H1 (cell line): ENCODE data around the gene TRAF3IP1. TPM values are rescaled to one million over a fixed set of nuclear protein-coding genes. Genes with fewer than 3 reads are reported as not detected.

Experiments used
- CTCF ChIA-PET: fragments of 300-600 bp; sonication (Branson Sonifier 250); formaldehyde crosslinking; loops from one replicate; lab custom pipeline; 2021; ENCODE audit not compliant: partially characterized antibody; lab: Charles Lee
- POLR2A ChIA-PET: fragments of 300-600 bp; sonication (Branson Sonifier 250); formaldehyde crosslinking; loops from one replicate; lab custom pipeline; 2021; ENCODE audit warnings: inconsistent platforms; ENCODE audit not compliant: partially characterized antibody; lab: Charles Lee
- DNase-seq, 2 experiments: peaks; one replicate each; pipeline versions ENCODE4 v3.0.0 to v3.0.0-alpha.2; 2010 to 2022; ENCODE audit warnings: low spot score in 2 of 2, low read depth in 1 of 2, mixed read lengths in 1 of 2
- FAIRE-seq: peaks from 2 replicates; lab custom pipeline; 2011; peaks lifted over from hg19 to GRCh38; lab: Jason Lieb, UNC
- H2AFZ ChIP-seq: 2 replicates; pipeline ENCODE4 v1.8.1; 2012; ENCODE audit warnings: low read length, inconsistent platforms
- H2AK5ac ChIP-seq: 2 replicates; pipeline ENCODE4 v1.6.1; 2013; ENCODE audit warnings: low read depth, low read length
- H2BK120ac ChIP-seq: replicated peaks from 2 replicates; pipeline ENCODE3; 2013; ENCODE audit warnings: low read depth, low read length, inconsistent platforms
- H2BK12ac ChIP-seq: 2 replicates; pipeline ENCODE4 v1.6.1; 2013; ENCODE audit warnings: low read depth, low read length
- H2BK15ac ChIP-seq: 2 replicates; pipeline ENCODE4 v1.6.1; 2013; ENCODE audit warnings: low read length
- H2BK20ac ChIP-seq: 2 replicates; pipeline ENCODE4 v1.6.1; 2013; ENCODE audit warnings: low read length
- H2BK5ac ChIP-seq: 2 replicates; pipeline ENCODE4 v1.6.1; 2013; ENCODE audit warnings: low read depth, low read length
- H3K14ac ChIP-seq: 2 replicates; pipeline ENCODE4 v1.6.1; 2013; ENCODE audit warnings: inconsistent platforms; ENCODE audit not compliant: insufficient read length
- H3K18ac ChIP-seq: 2 replicates; pipeline ENCODE4 v1.6.1; 2013; ENCODE audit warnings: low read length; ENCODE audit errors: extremely low read depth
- H3K23ac ChIP-seq: 2 replicates; pipeline ENCODE4 v1.6.1; 2013; ENCODE audit warnings: inconsistent platforms; ENCODE audit not compliant: insufficient read length
- H3K23me2 ChIP-seq: 2 replicates; pipeline ENCODE4 v1.6.1; 2013; ENCODE audit warnings: low read depth, low read length
- H3K27ac ChIP-seq: 2 replicates; pipeline ENCODE4 v1.6.1; 2011; ENCODE audit warnings: low read depth, low read length, inconsistent platforms
- H3K27me3 ChIP-seq, 4 experiments: replicated peaks in 1 of 4; 1 replicate in 1 of 4; 2 replicates in 3 of 4; pipeline versions ENCODE4 v1.6.1 to v1.8.1; 2011 to 2013; ENCODE audit warnings: low read length in 3 of 4, mild to moderate bottlenecking in 3 of 4, inconsistent platforms in 2 of 4, mixed read lengths in 2 of 4, moderate library complexity in 1 of 4; ENCODE audit not compliant: control insufficient read depth in 3 of 4, insufficient read depth in 3 of 4; ENCODE audit errors: extremely low read depth in 1 of 4
- H3K36me3 ChIP-seq, 4 experiments: 2 replicates each; pipeline versions ENCODE4 v1.6.1 to v1.8.1; 2011 to 2013; ENCODE audit warnings: mild to moderate bottlenecking in 4 of 4, low read length in 3 of 4, moderate library complexity in 2 of 4, control low read depth in 1 of 4, inconsistent platforms in 1 of 4; ENCODE audit not compliant: insufficient read depth in 4 of 4, control insufficient read depth in 2 of 4
- H3K4ac ChIP-seq: replicated peaks from 2 replicates; pipeline ENCODE3; 2013; ENCODE audit warnings: low read length, low read depth, mixed read lengths, inconsistent platforms; ENCODE audit not compliant: insufficient read length
- H3K4me1 ChIP-seq, 4 experiments: replicated peaks in 1 of 4; 1 replicate in 1 of 4; 2 replicates in 3 of 4; pipeline versions ENCODE4 v1.6.1 to v1.8.1; 2011 to 2013; ENCODE audit warnings: low read length in 3 of 4, inconsistent platforms in 2 of 4, mixed read lengths in 1 of 4; ENCODE audit not compliant: insufficient read depth in 4 of 4, control insufficient read depth in 3 of 4
- H3K4me2 ChIP-seq, 2 experiments: 2 replicates each; pipeline versions ENCODE4 v1.6.1 to v1.8.1; 2011 to 2013; ENCODE audit warnings: low read depth in 2 of 2, low read length in 2 of 2, control low read depth in 1 of 2, inconsistent platforms in 1 of 2, mild to moderate bottlenecking in 1 of 2; ENCODE audit not compliant: insufficient read depth in 1 of 2
- H3K4me3 ChIP-seq, 4 experiments: fragments of 200-600, 300-600 bp in 1 of 4; sonication (generic), shearing (Covaris generic), sonication (Bioruptor Twin) in 1 of 4; 2 replicates each; pipeline versions ENCODE4 v1.5.1 to v1.8.1; 2011 to 2016; ENCODE audit warnings: low read length in 4 of 4, low read depth in 3 of 4, control low read depth in 2 of 4, inconsistent platforms in 2 of 4, mild to moderate bottlenecking in 2 of 4, mixed read lengths in 1 of 4, moderate library complexity in 1 of 4; ENCODE audit not compliant: insufficient read depth in 2 of 4; ENCODE audit errors: extremely low read depth in 1 of 4
- H3K56ac ChIP-seq: replicated peaks from 2 replicates; pipeline ENCODE3; 2013; ENCODE audit warnings: low read depth, mild to moderate bottlenecking, mixed read lengths, low read length, inconsistent platforms; ENCODE audit not compliant: insufficient read length
- H3K79me1 ChIP-seq: 2 replicates; pipeline ENCODE4 v1.6.1; 2013; ENCODE audit warnings: low read depth, low read length, control low read depth
- H3K79me2 ChIP-seq, 2 experiments: 2 replicates each; pipeline versions ENCODE4 v1.6.1 to v1.8.1; 2012 to 2013; ENCODE audit warnings: low read length in 2 of 2, mild to moderate bottlenecking in 2 of 2, inconsistent platforms in 1 of 2; ENCODE audit not compliant: insufficient read depth in 2 of 2, control insufficient read depth in 1 of 2
- H3K9ac ChIP-seq, 4 experiments: replicated peaks in 1 of 4; 1 replicate in 1 of 4; 2 replicates in 3 of 4; pipeline versions ENCODE4 v1.6.1 to v1.8.1; 2011 to 2013; ENCODE audit warnings: low read depth in 3 of 4, low read length in 3 of 4, control low read depth in 2 of 4, mild to moderate bottlenecking in 2 of 4, moderate library complexity in 2 of 4, inconsistent platforms in 1 of 4; ENCODE audit errors: extremely low read depth in 1 of 4
- H3K9me3 ChIP-seq, 2 experiments: 2 replicates each; pipeline versions ENCODE4 v1.6.1 to v1.8.1; 2012 to 2013; ENCODE audit warnings: mild to moderate bottlenecking in 2 of 2, moderate library complexity in 2 of 2, control low read depth in 1 of 2, inconsistent platforms in 1 of 2, low read depth in 1 of 2, low read length in 1 of 2, mixed read lengths in 1 of 2; ENCODE audit not compliant: insufficient read depth in 2 of 2
- H4K20me1 ChIP-seq, 2 experiments: replicated peaks in 1 of 2; 2 replicates each; pipeline versions ENCODE3 to v1.8.1; 2011 to 2013; ENCODE audit warnings: inconsistent platforms in 2 of 2, low read length in 2 of 2, mild to moderate bottlenecking in 1 of 2; ENCODE audit not compliant: insufficient read depth in 2 of 2, control insufficient read depth in 1 of 2
- H4K5ac ChIP-seq: 2 replicates; pipeline ENCODE4 v1.6.1; 2013; ENCODE audit warnings: low read length, low read depth, mixed read lengths, inconsistent platforms; ENCODE audit not compliant: insufficient read length
- H4K8ac ChIP-seq: 2 replicates; pipeline ENCODE4 v1.8.0; 2013; ENCODE audit warnings: mild to moderate bottlenecking, moderate library complexity, low read length, inconsistent platforms; ENCODE audit not compliant: insufficient read depth; ENCODE audit errors: extremely low read depth
- H4K91ac ChIP-seq: replicated peaks from 2 replicates; pipeline ENCODE3; 2013; ENCODE audit warnings: low read length, mixed read lengths, inconsistent platforms; ENCODE audit not compliant: insufficient read length
- CEBPB ChIP-seq: IDR thresholded peaks from 2 replicates; pipeline ENCODE4 v1.6.1; 2012; ENCODE audit warnings: low read depth, low read length
- CHD2 ChIP-seq: IDR thresholded peaks from 2 replicates; pipeline ENCODE4 v1.6.1; 2012; ENCODE audit warnings: low read length, improper control_type of control experiment
- CTCF ChIP-seq, 3 experiments: IDR thresholded peaks; 1 replicate in 2 of 3; 2 replicates in 1 of 3; pipeline versions ENCODE4 v1.5.1 to v1.6.1; 2011; ENCODE audit warnings: low read length in 3 of 3, mild to moderate bottlenecking in 3 of 3, inconsistent platforms in 2 of 3, low read depth in 1 of 3, moderate library complexity in 1 of 3; ENCODE audit not compliant: insufficient read depth in 1 of 3; ENCODE audit errors: control extremely low read depth in 1 of 3
- EGR1 ChIP-seq: IDR thresholded peaks from 2 replicates; pipeline ENCODE4 v1.6.1; 2011; ENCODE audit warnings: low read depth, low read length, borderline replicate concordance
- EZH2 ChIP-seq: fragments of 200-600 bp; sonication (generic); IDR thresholded peaks from 2 replicates; pipeline ENCODE4 v1.7.1; 2012; ENCODE audit warnings: low read depth, mild to moderate bottlenecking, moderate library complexity, low read length, inconsistent platforms; ENCODE audit not compliant: severe bottlenecking
- GTF2F1 ChIP-seq: IDR thresholded peaks from 2 replicates; pipeline ENCODE4 v1.6.1; 2012; ENCODE audit warnings: low read depth, low read length, improper control_type of control experiment, borderline replicate concordance
- NANOG ChIP-seq: IDR thresholded peaks from 2 replicates; pipeline ENCODE4 v1.6.1; 2011; ENCODE audit warnings: low read length, low read depth, mild to moderate bottlenecking, inconsistent platforms; ENCODE audit not compliant: insufficient read depth, poor library complexity, severe bottlenecking
- POLR2A ChIP-seq, 2 experiments: IDR thresholded peaks; 1 replicate in 1 of 2; 2 replicates in 1 of 2; pipeline ENCODE4 v1.6.1; 2011; ENCODE audit warnings: low read depth in 2 of 2, low read length in 2 of 2, mild to moderate bottlenecking in 2 of 2; ENCODE audit errors: control extremely low read depth in 1 of 2
- RAD21 ChIP-seq, 2 experiments: IDR thresholded peaks in 1 of 2; conservative IDR thresholded peaks in 1 of 2; 2 replicates each; pipeline ENCODE4 v1.6.1; 2011; ENCODE audit warnings: low read depth in 2 of 2, low read length in 2 of 2, improper control_type of control experiment in 1 of 2, inconsistent platforms in 1 of 2, mild to moderate bottlenecking in 1 of 2, moderate library complexity in 1 of 2
- SP2 ChIP-seq: IDR thresholded peaks from 2 replicates; pipeline ENCODE4 v1.6.1; 2012; ENCODE audit warnings: mild to moderate bottlenecking, low read length, inconsistent platforms
- TAF1 ChIP-seq: IDR thresholded peaks from 2 replicates; pipeline ENCODE4 v1.6.1; 2011; ENCODE audit warnings: mild to moderate bottlenecking, low read depth, low read length
- WGBS, 2 experiments: shearing (Covaris generic) in 1 of 2; methylation state at CpG; one replicate each; pipeline versions ENCODE4 v1.1.6 to v1.1.7; 2013 to 2015; ENCODE audit warnings: low lambda C conversion rate in 2 of 2, mixed read lengths in 2 of 2, inconsistent platforms in 1 of 2, low coverage in 1 of 2, missing lambda C conversion rate in 1 of 2; ENCODE audit not compliant: insufficient replicate concordance in 2 of 2, insufficient coverage in 1 of 2, insufficient read length in 1 of 2; ENCODE audit errors: extremely low coverage in 1 of 2, missing lambda C conversion rate in 1 of 2; 5-methylcytosine and 5-hydroxymethylcytosine counted together
- polyA plus RNA-seq, 7 experiments: library from polyadenylated mRNA; depleted of rRNA in 3 of 7; stranded (reverse) in 5 of 7; unstranded in 2 of 7; fragments of >200 nt in 5 of 7; fragments of 200-250 nt in 2 of 7; gene quantifications; 1 replicate in 5 of 7; 2 replicates in 1 of 7; 4 replicates in 1 of 7; pipeline versions ENCODE4 v1.2.1 to v1.2.3, GENCODE V29; 2011 to 2013; ENCODE audit warnings: missing spikeins in 2 of 7, mixed read lengths in 2 of 7
- total RNA-seq: library from RNA; stranded (reverse); fragmentation: NEBNext Ultra II Directional; extraction: Animal tissue kit (Norgen Biotek cat#: 25700); gene quantifications from 2 replicates; pipeline ENCODE4 v1.2.1, GENCODE V29; 2021

The TRAF3IP1 gene
- total and polyA plus RNA-seq, 2 of the 8 experiments (the other 6 are each of a cell fraction or from before 2014, with no cell fraction given) = 2.3 to 17.5 TPM

GRCh38 chr2:238446371-238446770 is 126.1 kb downstream of the TRAF3IP1 start:
- Histone ChIP-seq H3K23ac (no peak overlapping the region), H3K56ac (no peak overlapping the region), H3K9me3 (no peaks in the 10 kb centered on the region), H3K36me3 (peaks cover 8 to 43% (median 31%) of the 10 kb centered on the region in 4 experiments; a peak in 7 of 8 replicates), H3K4me3 (no peak overlapping the region), H4K5ac (no peak overlapping the region), H2AFZ (no peak overlapping the region), H2BK5ac (no peak overlapping the region), H2BK12ac (no peak overlapping the region), H4K20me1 (peaks cover 7 to 13% of the 10 kb centered on the region in 2 experiments), H3K9ac (no peak overlapping the region), H3K18ac (no peak overlapping the region), H3K27me3 (no peaks in the 10 kb centered on the region), H3K79me1 (peaks cover 15% of the 10 kb centered on the region), H3K4me1 (no peaks in the 10 kb centered on the region; a peak in 1 of 7 replicates), H3K14ac (no peak overlapping the region), H2BK20ac (no peak overlapping the region), H2BK120ac (no peak overlapping the region), H2AK5ac (no peak overlapping the region), H3K79me2 (peaks cover 3 to 22% of the 10 kb centered on the region in 2 experiments; a peak in 3 of 4 replicates), H3K23me2 (no peaks in the 10 kb centered on the region), H3K4ac (no peak overlapping the region), H3K27ac (no peak overlapping the region), H2BK15ac (no peak overlapping the region), H4K91ac (no peak overlapping the region), H4K8ac (no peak overlapping the region), H3K4me2 (no peak overlapping the region)
- POLR2A ChIA-PET = interaction anchor here (1.1 kb wide), 1 partner anchor 10 kb away, joined by 3 read pairs; no protein-coding TSS in a partner anchor
- TF ChIP-seq EGR1 (no peak), GTF2F1 (no peak), POLR2A (IDR thresholded peaks at IDR 0.05; ENCODE audit: control extremely low read depth in 1 of 2, low read depth in 2 of 2, low read length in 2 of 2) (no peak), TAF1 (no peak), NANOG (no peak), SP2 (no peak), CTCF (IDR thresholded peaks at IDR 0.05; ENCODE audit: control extremely low read depth in 1 of 3, insufficient read depth in 1 of 3, low read depth in 1 of 3, low read length in 3 of 3) (no peak), RAD21 (IDR thresholded peaks at IDR 0.05 in 1 of 2, conservative IDR thresholded peaks at IDR 0.05 in 1 of 2; ENCODE audit: low read depth in 2 of 2, low read length in 2 of 2) (no peak), EZH2 (no peak), CEBPB (no peak), CHD2 (no peak)
- no peak for FAIRE-seq
- WGBS, 2 experiments = 84% methylated on average over 8 of the region's 8 CpGs; no CpG with 5 or more reads in 1 of the 2 experiments
- DNase-seq = peak in 1 of 2 experiments; percentile 19
- CTCF ChIA-PET = interaction anchor here (0.9 to 1.3 kb wide), 3 partner anchors 13 to 79 kb away, joined by 3 to 4 read pairs (median 3); no protein-coding TSS in a partner anchor
